Stimulated activated CD4-positive, alpha-beta T cell treated with anti-CD3 and anti-CD28 coated beads, TNF-alpha, amount 100 ng/mL, for 48 hours (primary cell): Measurements from ENCODE around the gene SIPA1L3.
A peak's percentile ranks its signal among the peaks of the same experiment; 100 is the strongest.
"Not testable (repeated sequence)": the region's sequence is repeated elsewhere in the genome, so short reads cannot be mapped to it uniquely, and the experiment has no call there.

Source experiments
- DNase-seq, 3 donors: peaks; one replicate each; pipeline ENCODE4 v3.0.0-alpha.2; 2020; ENCODE audit warnings: low read depth in 3 of 3

The SIPA1L3 gene

GRCh38 chr19:38211766-38212165, 304.8 kb downstream of the SIPA1L3 start:
- no peak for DNase-seq

GRCh38 chr19:38213469-38213868, 306.5 kb downstream of the SIPA1L3 start:
- DNase-seq: no peak

GRCh38 chr19:38213911-38214625, 307.1 kb downstream of the SIPA1L3 start:
- peak; percentile 38 to 69 (median 62) for DNase-seq

GRCh38 chr19:38216785-38217641, 310.0 kb downstream of the SIPA1L3 start:
- no peak for DNase-seq

GRCh38 chr19:38218204-38218603, 311.2 kb downstream of the SIPA1L3 start:
- DNase-seq: no peak

- DNase-seq: no peak
Measured at GRCh38 chr19:38219221-38219620, 312.2 kb downstream of the SIPA1L3 start.

GRCh38 chr19:38221421-38221820, 314.4 kb downstream of the SIPA1L3 start:
- DNase-seq: no peak

- DNase-seq: no peak
Measured at GRCh38 chr19:38221919-38222830, 315.2 kb downstream of the SIPA1L3 start.

- DNase-seq: no peak
Measured at GRCh38 chr19:38223119-38223523, 316.1 kb downstream of the SIPA1L3 start.

- DNase-seq: no peak
Measured at GRCh38 chr19:38223617-38224013, 316.6 kb downstream of the SIPA1L3 start.

- peak in 2 of 3 donors; percentile 48 to 50 for DNase-seq
Measured at GRCh38 chr19:38224014-38224862, 317.2 kb downstream of the SIPA1L3 start, which contains the start of gene DPF1. Gene DPF1, minus strand, starts transcription at chr19:38224222. Its CDS starts 80 bp downstream, at chr19:38224142.

- DNase-seq: not testable (repeated sequence)
Measured at GRCh38 chr19:38224863-38225218, 317.8 kb downstream of the SIPA1L3 start.

GRCh38 chr19:38227287-38228004, 320.4 kb downstream of the SIPA1L3 start:
- no peak for DNase-seq

GRCh38 chr19:38228005-38228377, 321.0 kb downstream of the SIPA1L3 start:
- DNase-seq: no peak

- no peak for DNase-seq
Measured at GRCh38 chr19:38228491-38229439, 321.8 kb downstream of the SIPA1L3 start.

- peak; percentile 50 to 71 (median 68) for DNase-seq
Measured at GRCh38 chr19:38229585-38230073, 322.6 kb downstream of the SIPA1L3 start.

- not testable (repeated sequence) for DNase-seq
Measured at GRCh38 chr19:38230506-38231133, 323.6 kb downstream of the SIPA1L3 start.

GRCh38 chr19:38231918-38232317, 324.9 kb downstream of the SIPA1L3 start:
- no peak for DNase-seq
